Retinal pigment epithelial cell (primary cell): ENCODE measurements around the gene FBXO21.

Source experiments
- DNase-seq: peaks from one replicate; pipeline ENCODE4 v3.0.0-alpha.2; 2010; ENCODE audit warnings: low read depth
- H3K4me3 ChIP-seq: 2 replicates; pipeline ENCODE4 v1.5.1; 2011; ENCODE audit warnings: mild to moderate bottlenecking, low read length, control low read depth, moderate library complexity
- TF ChIP-seq, protein P1 (sequence below): conservative IDR thresholded peaks from 2 replicates; pipeline ENCODE4 v1.5.1; 2011; ENCODE audit warnings: low read depth, low read length, control low read depth, inconsistent platforms

FBXO21 gene

DNA sequence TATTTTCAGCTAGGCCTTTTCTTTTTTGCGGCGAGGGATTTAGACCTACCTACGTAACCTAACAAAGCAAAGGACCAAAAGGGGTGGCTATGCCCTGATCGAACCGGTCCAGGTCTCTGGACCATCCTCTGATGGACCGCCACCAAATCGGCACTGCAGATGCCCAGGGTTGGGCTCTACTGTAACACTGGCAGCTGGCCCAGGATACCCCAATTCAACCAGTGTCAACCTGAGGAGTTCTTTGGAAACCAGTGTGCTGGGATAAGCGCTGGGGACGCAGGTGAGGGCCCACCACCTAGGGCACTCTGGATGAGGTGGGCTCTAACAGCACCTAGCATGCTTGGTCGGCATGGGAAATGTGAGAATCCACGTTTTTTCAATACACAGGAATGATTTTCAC is 32.2 kb downstream of the FBXO21 start:
- DNase-seq, result no peak
- no peak overlapping the region for H3K4me3 ChIP-seq
- TF ChIP-seq, protein P1, sequence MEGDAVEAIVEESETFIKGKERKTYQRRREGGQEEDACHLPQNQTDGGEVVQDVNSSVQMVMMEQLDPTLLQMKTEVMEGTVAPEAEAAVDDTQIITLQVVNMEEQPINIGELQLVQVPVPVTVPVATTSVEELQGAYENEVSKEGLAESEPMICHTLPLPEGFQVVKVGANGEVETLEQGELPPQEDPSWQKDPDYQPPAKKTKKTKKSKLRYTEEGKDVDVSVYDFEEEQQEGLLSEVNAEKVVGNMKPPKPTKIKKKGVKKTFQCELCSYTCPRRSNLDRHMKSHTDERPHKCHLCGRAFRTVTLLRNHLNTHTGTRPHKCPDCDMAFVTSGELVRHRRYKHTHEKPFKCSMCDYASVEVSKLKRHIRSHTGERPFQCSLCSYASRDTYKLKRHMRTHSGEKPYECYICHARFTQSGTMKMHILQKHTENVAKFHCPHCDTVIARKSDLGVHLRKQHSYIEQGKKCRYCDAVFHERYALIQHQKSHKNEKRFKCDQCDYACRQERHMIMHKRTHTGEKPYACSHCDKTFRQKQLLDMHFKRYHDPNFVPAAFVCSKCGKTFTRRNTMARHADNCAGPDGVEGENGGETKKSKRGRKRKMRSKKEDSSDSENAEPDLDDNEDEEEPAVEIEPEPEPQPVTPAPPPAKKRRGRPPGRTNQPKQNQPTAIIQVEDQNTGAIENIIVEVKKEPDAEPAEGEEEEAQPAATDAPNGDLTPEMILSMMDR, result no peak

DNA sequence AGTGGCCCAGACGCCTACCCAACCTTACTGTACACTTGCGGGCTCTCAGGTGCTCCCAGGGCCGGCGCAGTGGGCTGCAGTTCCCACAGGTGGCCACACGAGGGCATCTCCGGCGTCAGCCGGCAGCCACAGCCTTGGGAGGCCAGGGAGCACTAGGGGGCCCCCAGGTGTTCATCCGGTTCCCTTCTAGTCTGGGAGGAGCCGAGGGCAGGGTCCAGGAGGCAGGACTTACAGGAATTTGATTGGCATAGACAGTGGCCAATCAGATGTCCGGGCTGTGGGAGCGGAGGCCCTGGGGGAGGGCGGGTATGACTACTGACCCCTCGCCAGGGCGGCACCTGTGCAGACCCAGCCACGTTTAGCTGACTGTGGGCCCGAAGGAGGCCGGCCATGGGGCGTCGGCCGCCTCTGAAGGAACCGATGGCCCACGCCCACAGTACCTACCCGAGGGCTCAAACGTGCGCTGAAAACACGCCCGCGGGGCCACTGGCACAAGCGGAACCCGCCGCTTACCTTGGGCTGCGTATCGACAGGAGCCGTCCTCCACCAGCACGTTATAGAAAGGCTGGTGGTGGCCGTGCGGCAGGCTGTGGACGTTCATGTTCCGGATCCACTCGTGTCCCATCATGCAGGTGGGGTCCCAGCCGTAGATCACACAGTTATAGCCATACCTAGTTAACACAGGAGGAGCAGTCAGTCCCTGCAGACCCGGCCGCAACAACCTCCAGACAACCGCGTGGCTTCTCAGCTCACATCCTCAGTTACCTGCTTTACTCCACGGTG is 34.8 kb downstream of the FBXO21 start:
- TF ChIP-seq, protein P1, result peak; percentile 78
- no peak overlapping the region for H3K4me3 ChIP-seq
- DNase-seq, result no peak

DNA sequence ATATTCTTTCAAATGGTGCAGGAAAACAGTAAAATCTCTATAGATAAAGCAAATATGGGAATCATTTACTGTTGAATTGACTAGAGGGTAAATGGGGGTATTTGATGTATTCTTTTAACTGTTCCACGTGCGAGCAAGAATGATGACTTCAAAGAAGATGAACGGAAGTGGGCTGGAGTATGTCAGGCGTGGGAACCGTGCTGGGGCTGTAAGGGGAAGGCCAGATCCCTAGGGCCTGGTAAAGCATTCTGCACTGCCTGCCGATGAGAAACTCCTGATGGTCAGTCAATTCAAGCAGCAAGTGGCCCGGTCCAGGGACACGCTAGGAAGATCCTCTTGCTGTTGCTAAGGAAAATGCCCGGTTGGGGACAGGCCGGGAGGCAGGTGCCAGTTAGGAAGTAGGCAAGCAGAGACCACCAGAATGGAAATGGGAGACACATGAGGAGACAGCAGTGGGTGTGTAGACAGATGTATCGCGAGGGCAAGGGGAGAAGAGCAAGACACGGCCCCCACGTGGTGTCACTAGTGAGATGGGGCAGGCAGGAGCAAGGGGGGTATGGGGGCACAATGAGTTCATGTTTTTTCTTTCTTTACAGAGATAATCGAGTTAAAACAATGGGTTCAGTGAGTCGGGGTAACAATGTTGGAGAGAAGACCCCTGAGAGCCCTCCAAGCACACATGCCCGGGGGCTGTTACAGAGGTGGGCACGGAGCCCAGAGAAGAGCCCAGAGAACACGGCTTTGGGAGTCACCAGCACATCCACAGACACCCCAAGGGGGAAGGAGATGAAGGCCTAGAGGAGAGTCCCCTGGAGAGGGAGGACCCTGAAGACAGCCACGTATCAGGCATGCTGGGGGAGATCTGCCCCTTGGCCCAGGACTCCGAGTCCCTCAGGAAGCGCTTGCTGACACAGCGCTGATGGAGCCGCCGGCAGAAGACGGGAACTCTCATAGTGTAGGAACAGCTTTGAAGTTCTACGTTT is 37.2 kb downstream of the FBXO21 start:
- DNase-seq, result no peak
- TF ChIP-seq, protein P1, result no peak
- no peak overlapping the region for H3K4me3 ChIP-seq

DNA sequence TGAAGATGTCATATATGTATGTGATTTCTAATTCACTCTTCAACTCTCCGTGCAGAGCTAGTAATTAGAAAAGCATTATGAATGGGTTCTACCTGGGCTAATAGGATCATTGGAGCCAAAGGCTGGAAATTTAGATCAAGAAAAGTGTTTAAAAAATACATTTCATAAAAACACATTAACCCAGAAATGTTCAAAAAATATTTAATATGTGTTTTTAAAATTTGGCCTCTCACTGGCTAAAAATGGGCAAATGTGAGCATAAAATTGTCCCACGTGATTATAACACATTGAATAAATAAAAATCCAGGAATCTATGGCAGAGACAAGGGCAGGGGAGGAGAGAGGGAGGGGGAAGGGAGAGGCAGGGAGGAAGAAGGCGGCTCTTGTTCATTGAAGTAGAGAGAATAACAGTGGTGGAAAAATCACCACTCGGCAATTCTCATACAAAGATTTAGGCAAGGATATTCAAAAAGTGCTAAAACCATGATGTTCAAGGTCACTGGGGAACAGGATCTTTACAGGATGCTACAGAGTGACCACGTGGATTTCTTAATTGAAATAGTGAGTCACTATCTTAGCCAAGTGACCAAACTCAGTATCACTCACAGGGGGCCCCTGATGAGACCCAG is 38.8 kb downstream of the FBXO21 start:
- H3K4me3 ChIP-seq, result no peak overlapping the region
- TF ChIP-seq, protein P1, result no peak
- no peak for DNase-seq

DNA sequence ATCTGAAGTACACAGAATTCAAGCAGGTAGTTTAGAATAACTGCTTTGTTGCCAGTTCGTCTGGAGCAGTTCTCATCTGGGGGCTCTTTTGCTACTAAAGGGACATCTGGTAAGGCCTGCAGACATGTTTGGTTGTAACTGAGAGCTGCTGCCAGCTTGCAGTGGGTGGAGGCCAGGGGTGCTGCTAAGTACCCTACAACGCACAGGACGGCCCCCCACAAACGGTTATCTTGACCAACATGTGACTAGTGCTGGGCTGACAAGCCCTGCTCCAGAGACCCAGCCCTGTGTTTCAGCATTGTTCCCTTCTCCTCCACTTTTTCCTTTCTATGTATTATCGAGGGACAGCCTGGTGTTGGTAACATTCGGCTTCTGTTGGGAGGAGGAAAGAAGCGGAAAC is 40.8 kb downstream of the FBXO21 start:
- TF ChIP-seq, protein P1, result no peak
- no peak for DNase-seq
- H3K4me3 ChIP-seq, result no peak overlapping the region

DNA sequence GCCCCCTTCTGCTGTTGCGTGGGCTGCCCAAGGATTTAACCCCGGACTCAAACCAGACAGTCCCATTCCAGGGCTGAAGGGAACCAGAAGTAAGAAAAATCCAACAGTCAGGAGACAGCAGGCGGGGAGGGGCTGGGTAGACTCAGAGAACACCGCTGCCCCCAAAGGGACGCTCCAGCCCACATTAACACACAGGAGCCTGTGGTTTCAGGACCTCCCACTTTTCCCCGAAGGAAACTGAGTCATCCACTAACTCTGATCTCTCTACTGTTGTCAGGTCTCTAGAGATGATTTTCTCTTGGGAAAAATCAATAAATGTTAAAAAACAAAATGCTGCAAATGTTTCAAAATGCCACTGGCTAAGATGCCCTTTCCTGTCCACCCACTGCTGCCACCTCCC is 41.6 kb downstream of the FBXO21 start:
- H3K4me3 ChIP-seq, result no peak overlapping the region
- no peak for DNase-seq

More for the DNA sequence above, 41.6 kb downstream of the FBXO21 start:
- TF ChIP-seq, protein P1, result no peak
